GM08714 (cell line): Measurements from ENCODE around the gene SCYGR4.
"Not testable (repeated sequence)": the region's sequence is repeated elsewhere in the genome, so short reads cannot be mapped to it uniquely, and the experiment has no call there.

Experiments used
- H3K4me3 ChIP-seq: fragments of 200-500 bp; sonication (Bioruptor generic); 2 replicates; pipeline ENCODE4 v1.5.1; 2014; ENCODE audit warnings: mild to moderate bottlenecking, low read length, inconsistent platforms
- ZNF274 ChIP-seq: IDR thresholded peaks from 2 replicates; pipeline ENCODE4 v1.6.1; 2012; ENCODE audit warnings: mild to moderate bottlenecking, low read depth, low read length

The SCYGR4 gene, protein sequence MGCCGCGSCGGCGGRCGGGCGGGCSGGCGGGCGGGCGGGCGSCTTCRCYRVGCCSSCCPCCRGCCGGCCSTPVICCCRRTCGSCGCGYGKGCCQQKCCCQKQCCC

DNA sequence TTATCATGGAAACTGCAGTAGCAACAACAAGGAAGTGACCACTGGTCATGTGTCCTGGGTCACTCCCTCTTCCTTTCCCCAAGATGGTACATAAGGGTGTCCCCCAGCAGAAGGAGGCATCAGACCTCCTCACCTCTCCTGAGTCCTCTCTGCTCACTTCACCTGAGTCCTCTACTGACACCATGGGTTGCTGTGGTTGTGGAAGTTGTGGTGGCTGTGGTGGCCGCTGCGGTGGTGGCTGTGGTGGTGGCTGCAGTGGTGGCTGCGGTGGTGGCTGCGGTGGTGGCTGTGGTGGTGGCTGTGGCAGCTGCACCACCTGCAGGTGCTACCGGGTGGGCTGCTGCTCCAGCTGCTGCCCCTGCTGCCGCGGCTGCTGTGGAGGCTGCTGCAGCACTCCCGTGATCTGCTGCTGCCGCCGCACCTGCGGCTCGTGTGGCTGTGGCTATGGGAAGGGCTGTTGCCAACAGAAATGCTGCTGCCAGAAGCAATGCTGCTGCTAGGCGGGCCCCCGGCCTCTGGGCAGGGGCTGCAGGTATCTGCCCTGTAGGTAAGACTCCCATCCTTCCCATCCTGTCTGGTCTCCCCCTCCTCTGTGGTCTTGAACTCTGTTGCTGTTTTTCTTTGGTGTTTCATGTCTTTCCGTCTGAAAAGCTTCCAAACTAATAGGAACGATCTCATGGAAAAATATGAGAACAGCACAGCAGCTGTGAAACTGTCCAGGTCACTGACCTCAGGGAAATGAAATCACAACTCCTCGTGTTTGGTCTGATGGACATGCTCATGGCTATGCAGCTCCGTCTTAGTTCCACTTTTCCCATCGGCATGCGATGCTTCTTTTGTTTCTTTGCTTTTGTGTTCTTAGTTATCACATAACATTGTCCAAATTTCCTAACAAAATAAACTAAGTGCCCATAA, at the start of gene SCYGR4:
TSS of gene SCYGR4 (plus strand) at position 183 of the 915 bp plus-strand sequence. CDS start at position 183, 0 bp downstream.
- no peak for TF ChIP-seq ZNF274
- H3K4me3 ChIP-seq = no peak within 1 kb of the TSS

DNA sequence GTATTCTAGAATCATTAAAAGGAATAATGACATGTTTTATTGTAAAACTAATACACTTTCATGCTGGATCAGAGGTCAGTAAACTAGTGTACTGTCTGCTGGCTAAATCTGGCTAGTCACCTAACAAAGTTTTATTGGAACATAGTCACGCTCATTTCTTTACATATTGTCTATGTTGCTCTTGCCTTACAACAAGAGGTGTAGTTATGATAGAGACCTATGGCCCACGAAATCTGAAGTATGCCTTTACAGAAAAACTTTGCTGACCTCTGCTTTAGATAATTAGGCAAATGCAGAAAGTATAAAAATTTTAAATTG, 48.5 kb upstream of the SCYGR4 start:
- no peak overlapping the region for H3K4me3 ChIP-seq
- TF ChIP-seq ZNF274 = no peak

DNA sequence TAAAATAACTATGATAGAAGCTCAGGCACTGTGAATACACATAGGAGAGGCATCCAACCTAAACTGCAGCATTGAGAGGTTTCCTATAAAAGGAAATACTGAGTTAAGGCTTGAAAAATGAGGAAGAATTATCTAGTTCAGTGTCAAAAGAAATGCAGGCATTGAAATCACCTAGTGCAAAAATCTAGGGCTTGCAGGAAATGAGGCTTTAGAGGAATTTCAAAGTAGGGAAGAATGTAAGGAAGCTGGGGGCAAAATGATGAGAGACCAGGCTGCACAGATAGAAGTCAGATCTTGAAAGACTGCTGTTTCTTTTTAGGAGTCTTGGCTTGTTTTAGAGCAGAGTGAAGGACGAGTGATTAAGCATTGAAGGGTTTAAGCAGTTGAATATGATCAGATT, 46.7 kb upstream of the SCYGR4 start:
- no peak for TF ChIP-seq ZNF274
- no peak overlapping the region for H3K4me3 ChIP-seq

DNA sequence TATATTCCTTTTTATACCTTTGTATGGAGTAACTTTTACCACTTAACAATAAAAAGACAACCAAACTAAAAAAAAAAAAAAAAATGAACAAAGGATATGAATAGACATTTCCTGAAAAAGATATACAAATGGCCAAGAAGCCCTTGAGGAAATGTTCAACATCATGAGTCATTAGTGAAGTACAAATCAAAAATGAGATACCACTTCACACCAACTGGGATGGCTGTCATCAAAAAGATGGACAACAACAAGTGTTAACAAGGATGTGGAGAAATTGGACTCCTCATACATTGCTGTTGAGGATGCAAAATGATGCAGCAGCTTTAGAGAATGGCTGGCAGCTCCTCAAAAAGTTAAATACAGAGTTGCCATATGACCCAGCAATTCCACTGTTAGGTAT, 41.2 kb upstream of the SCYGR4 start:
- no peak for TF ChIP-seq ZNF274

DNA sequence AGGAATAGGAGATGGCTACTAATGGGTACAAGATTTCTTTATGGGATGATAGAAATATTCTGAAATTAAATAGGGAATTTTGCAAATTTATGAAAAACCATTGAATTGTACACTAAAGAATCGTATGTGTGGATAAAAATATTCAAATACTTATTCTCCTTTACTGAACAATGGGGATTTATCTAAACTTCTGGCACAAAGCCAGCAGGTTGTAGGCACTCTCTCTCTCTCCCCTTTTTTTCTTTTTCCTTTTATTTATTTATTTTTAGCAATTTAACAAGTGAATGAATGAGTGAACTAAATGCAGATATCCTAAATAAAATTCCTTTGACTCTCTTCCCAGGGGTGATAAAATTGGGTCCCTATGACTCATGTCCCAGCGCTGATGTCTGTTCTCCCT, 40.5 kb upstream of the SCYGR4 start:
- no peak for TF ChIP-seq ZNF274
- H3K4me3 ChIP-seq = no peak overlapping the region

More for the DNA sequence above, 41.2 kb upstream of the SCYGR4 start:
- no peak overlapping the region for H3K4me3 ChIP-seq

DNA sequence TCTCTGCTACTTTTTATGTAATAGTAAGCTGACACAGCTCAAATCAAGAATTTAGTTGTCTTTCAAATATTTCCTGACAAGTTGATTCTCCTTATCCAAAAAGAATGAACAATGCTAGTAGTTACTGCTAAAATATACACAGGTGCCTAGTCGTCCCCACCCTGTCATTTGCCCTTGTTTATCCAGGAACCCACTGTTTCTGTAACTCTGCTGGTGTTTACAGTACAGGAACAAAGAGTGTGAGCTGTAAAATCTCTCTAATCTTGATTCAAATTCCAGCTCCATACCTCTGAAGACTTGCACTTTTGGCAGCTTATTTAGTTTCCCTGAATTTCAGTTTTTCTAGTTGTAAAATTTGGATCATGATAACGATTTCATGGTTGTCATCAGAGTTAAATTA, 39.7 kb upstream of the SCYGR4 start:
- TF ChIP-seq ZNF274 = no peak
- H3K4me3 ChIP-seq = no peak overlapping the region

DNA sequence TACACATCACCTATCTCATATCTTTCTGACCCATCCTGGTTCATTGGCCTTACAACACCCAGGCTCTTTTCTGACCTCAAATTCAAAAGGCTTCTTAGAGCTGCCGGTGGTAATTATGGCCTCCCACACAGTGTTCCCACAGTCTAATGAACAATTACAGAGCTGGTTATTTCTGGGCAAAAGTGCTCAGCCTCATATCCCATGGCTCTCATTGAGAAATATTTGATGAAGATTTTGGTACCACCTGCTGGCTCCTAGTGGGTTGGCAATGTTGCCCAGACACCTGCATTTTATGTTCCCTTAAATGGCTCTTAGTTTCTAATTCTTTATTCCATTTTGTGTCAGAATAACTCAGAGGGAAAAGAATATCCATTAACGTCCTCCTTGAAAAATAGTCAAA, 38.7 kb upstream of the SCYGR4 start:
- no peak for TF ChIP-seq ZNF274
- H3K4me3 ChIP-seq = no peak overlapping the region

DNA sequence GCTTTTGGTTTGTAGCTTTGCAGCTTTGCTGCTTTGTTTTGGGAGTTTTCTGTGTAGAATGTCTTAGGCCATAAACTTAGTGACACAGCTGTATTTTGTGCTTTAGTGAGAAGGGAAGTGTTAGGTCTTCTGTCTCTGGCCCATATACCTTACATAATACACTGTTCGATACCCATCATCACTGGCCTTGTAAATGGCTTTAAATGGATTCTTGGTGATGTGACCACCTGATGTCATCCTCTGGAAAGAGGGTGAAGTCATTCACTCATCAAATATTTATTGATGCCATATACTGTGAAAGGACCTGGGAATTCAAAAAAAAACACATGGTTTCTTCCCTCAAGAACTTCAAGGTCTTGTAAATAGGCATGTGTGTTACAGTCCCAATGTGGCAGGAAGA, 37.5 kb upstream of the SCYGR4 start:
- no peak for TF ChIP-seq ZNF274
- no peak overlapping the region for H3K4me3 ChIP-seq

DNA sequence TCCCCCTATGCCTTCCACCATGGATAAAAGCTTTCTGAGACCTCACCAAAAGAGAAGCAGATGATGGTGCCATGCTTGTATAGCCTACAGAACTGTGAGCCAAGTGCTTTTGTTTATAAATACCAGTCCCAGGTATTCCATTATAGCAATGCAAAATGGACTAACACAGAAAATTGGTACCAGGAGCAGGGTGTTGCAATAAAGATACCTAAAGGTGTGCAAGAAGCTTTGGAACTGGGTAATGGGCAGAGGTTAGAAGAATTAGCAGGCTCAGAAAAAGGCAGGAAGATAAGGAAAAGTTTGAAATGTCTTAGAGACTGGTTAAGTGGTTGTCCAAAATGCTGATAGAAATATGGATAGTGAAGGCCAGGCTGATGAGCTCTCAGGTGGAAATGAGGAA, 34.9 kb upstream of the SCYGR4 start:
- no peak for TF ChIP-seq ZNF274
- no peak overlapping the region for H3K4me3 ChIP-seq

DNA sequence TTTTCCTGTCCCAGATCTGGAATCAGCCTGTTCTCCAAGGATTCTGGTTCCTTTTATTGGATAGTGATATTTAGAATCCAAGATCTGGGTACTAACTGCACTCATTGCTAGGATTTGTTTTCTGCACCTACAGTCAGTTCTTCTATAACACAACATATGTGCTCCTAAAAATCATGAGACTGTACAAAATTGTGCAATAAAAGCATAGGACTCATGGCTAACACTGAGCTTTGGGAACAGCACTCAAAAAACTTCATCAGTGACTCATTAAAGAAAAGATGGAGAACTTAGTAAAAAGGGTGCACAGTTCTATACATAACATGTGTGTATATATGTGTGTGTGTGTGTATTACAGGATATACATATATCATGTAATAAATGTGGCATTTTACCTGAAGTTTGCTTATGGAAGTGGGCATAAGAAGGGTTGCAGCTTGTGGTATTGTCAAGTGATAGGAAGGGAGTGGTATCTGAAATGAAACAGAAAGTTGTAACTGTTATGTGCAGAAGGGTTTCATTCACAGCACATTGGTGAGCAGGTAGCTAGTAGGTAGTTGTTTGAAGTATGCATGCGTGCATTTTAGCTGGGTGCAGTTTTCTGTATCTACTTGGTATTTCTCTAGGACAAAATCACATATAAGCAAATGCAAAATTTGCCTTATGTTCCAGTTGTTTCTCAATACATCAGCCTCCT, 24.5 kb upstream of the SCYGR4 start:
- TF ChIP-seq ZNF274 = no peak
- H3K4me3 ChIP-seq = no peak overlapping the region

DNA sequence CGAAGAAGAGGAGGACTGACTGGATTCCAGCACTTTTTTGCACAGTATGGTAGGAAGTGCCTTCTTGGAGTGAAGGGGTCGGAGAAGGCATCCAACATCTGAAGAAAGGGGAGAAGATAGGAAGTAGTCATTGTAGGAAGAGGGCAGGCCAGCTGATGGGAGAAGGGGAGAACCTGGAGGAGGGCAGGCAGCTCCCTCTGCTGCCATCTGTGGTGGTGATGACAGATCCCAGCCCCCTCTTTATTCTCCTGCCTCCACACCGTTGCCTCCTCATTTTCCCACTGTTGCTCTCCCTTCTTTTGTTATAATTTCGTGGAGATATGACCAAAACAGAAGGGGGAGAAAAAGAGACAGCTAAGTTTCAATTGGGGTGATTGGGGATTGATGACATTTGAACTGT, 21.5 kb upstream of the SCYGR4 start:
- no peak overlapping the region for H3K4me3 ChIP-seq
- TF ChIP-seq ZNF274 = no peak

DNA sequence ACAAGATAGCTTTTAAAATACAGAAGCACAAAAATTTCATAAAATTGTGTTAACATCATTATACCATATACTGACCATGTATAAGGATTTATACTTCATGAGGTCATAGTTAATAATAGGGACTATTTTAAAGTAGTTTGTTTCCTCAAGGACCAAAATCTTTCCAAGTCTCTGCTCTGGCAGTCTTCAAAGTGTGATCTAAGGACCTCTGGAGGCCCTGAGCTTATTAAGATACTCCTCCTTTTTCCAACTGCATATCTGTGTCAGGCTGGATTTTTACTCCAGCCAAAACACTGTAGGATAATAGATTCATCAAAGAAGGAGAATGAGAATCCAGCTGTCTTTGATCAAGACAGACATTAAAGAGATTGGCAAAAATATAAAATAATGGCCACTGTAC, 20.3 kb upstream of the SCYGR4 start:
- no peak for TF ChIP-seq ZNF274
- H3K4me3 ChIP-seq = no peak overlapping the region

DNA sequence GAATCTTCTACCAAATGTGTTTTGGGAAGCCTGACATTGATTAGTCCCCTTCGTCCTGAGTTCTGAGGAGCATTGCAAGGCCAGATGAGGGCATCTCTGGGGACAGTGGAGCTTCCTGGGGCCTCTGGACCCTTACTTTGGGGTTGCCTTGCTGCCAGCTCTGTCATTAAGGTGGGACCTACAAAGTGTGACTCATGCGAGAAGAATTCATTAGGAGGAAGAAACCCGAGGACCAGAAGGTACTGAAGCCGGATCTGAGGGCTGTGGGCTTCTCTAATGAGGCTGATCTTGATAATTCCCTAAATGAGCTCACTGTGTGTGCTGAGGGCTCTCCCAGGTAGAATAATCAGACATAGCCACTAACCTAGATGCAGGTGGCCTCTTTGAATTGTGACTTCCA, 19.3 kb upstream of the SCYGR4 start:
- no peak overlapping the region for H3K4me3 ChIP-seq
- no peak for TF ChIP-seq ZNF274

DNA sequence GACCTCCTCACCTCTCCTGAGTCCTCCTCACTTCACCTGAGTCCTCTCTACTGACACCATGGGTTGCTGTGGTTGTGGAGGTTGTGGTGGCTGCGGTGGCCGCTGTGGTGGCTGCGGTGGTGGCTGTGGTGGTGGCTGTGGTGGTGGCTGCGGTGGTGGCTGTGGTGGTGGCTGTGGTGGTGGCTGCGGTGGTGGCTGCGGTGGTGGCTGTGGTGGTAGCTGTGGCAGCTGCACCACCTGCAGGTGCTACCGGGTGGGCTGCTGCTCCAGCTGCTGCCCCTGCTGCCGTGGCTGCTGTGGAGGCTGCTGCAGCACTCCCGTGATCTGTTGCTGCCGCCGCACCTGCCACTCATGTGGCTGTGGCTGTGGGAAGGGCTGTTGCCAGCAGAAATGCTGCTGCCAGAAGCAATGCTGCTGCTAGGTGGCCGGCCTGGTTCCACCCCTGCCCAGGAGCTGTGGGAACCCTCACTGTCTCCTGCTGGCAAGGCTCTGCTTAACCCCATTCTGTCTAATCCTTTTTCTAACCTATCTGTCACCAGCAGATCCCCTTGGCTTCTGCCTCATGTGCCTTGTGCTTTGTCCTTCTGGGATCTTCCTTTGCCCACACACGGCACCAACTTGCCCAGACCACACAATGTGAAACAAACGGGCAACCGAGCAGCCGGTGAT, 18.3 kb upstream of the SCYGR4 start, which contains the start of gene SCYGR2:
TSS of gene SCYGR2 (plus strand) at position 59 of the 669 bp plus-strand sequence. CDS start at position 59, 0 bp downstream.
- not testable (repeated sequence) for H3K4me3 ChIP-seq
